Heart left ventricle (tissue), 13 donors: Measurements from ENCODE around the gene NPR2.

Experiments
- POLR2A ChIP-seq, 2 donors: fragments of 450-650 bp; IDR thresholded peaks; one replicate each; pipeline ENCODE4 v1.6.1; 2017; ENCODE audit warnings: antibody characterized with exemption in 2 of 2, mild to moderate bottlenecking in 2 of 2, moderate library complexity in 2 of 2
- TF ChIP-seq, protein P1 (sequence below), 12 donors: fragments of 200-600 bp; sonication (generic) in 4 of 12; IDR thresholded peaks; one replicate each; pipeline versions ENCODE4 v1.5.0 to v1.8.0; 2018 to 2022; ENCODE audit warnings: antibody characterized with exemption in 12 of 12, mild to moderate bottlenecking in 5 of 12
- donor health status: ischemic (EF 13 %, LVEDD 7.1; RV severe dilation, severe dysfunction).
- donor health status: DM: no; HTN: yes; CAD: no.
- donor health status: DM: no; HTN: no; CAD: no.
- donor health status: ischemic (EF 25% LVEDD 6.9; RV normal size, moderate dysfunction).
- donor health status: ischemic (EF 25% LVEDD 5.7; RV mildly dilated, moderate dysfunction).
- donor health status: ischemic (EF 35%, LVEDD 5.7; RV mildly dilated, moderate dysfunction).
- donor health status: nonischemic (EF 11% LVEDD 7.7; RV severe dilation, severe dysfunction).
- donor health status: DM: yes; HTN: yes; CAD: no.
- donor health status: PGD.
- donor health status: ischemic (EF 29% LVEDD 5.4; RV normal size, mild dysfunction).
- donor health status: nonischemic (EF 23%, LVEDD 6.1; RV moderate dilation, normal function).

DNA sequence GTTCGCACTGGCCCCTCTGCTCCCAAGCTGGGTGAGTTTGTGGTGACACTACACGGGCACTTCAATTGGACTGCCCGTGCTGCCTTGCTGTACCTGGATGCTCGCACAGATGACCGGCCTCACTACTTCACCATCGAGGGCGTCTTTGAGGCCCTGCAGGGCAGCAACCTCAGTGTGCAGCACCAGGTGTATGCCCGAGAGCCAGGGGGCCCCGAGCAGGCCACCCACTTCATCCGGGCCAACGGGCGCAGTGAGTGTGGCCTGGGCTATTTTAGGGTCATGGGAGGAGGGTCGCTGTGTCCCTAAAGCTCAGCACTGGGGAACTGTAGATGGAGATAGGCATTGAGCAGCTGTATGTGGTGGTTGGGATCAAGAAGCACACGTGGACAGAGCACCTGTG lies 1.4 kb downstream of the NPR2 start:
- TF ChIP-seq, protein P1, sequence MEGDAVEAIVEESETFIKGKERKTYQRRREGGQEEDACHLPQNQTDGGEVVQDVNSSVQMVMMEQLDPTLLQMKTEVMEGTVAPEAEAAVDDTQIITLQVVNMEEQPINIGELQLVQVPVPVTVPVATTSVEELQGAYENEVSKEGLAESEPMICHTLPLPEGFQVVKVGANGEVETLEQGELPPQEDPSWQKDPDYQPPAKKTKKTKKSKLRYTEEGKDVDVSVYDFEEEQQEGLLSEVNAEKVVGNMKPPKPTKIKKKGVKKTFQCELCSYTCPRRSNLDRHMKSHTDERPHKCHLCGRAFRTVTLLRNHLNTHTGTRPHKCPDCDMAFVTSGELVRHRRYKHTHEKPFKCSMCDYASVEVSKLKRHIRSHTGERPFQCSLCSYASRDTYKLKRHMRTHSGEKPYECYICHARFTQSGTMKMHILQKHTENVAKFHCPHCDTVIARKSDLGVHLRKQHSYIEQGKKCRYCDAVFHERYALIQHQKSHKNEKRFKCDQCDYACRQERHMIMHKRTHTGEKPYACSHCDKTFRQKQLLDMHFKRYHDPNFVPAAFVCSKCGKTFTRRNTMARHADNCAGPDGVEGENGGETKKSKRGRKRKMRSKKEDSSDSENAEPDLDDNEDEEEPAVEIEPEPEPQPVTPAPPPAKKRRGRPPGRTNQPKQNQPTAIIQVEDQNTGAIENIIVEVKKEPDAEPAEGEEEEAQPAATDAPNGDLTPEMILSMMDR (IDR thresholded peaks at IDR 0.05), result no peak
- TF ChIP-seq POLR2A (IDR thresholded peaks at IDR 0.05), result no peak
